Astrocyte (in vitro differentiated cells and primary cell): ENCODE results near the gene ACVRL1. TPM values are rescaled to one million over a fixed set of nuclear protein-coding genes. Genes with fewer than 3 reads are reported as not detected.

Source experiments
- DNase-seq: peaks from one replicate; pipeline ENCODE4 v3.0.0-alpha.2; 2010; ENCODE audit warnings: low read depth
- FAIRE-seq: peaks from 2 replicates; lab custom pipeline; 2011; peaks lifted over from hg19 to GRCh38; lab: Jason Lieb, UNC
- H2AFZ ChIP-seq: 2 replicates; pipeline ENCODE4 v1.6.0; 2012; ENCODE audit warnings: low read depth, low read length, inconsistent platforms
- H3K27ac ChIP-seq: 2 replicates; pipeline ENCODE4 v1.5.1; 2011; ENCODE audit warnings: low read depth, low read length, inconsistent platforms
- H3K27me3 ChIP-seq: 2 replicates; pipeline ENCODE4 v1.6.0; 2011; ENCODE audit warnings: low read length, inconsistent platforms; ENCODE audit not compliant: insufficient read depth
- H3K36me3 ChIP-seq: 2 replicates; pipeline ENCODE4 v1.5.1; 2011; ENCODE audit warnings: low read length, inconsistent platforms; ENCODE audit not compliant: insufficient read depth
- H3K4me1 ChIP-seq: 2 replicates; pipeline ENCODE4 v1.5.1; 2011; ENCODE audit warnings: low read length, inconsistent platforms; ENCODE audit not compliant: insufficient read depth
- H3K4me2 ChIP-seq: 2 replicates; pipeline ENCODE4 v1.6.0; 2012; ENCODE audit warnings: low read length, inconsistent platforms
- H3K4me3 ChIP-seq: 2 replicates; pipeline ENCODE4 v1.5.1; 2011; ENCODE audit warnings: low read depth, mild to moderate bottlenecking, low read length, inconsistent platforms; ENCODE audit not compliant: insufficient read depth
- H3K79me2 ChIP-seq: 2 replicates; pipeline ENCODE4 v1.6.0; 2012; ENCODE audit warnings: mild to moderate bottlenecking, low read length, inconsistent platforms; ENCODE audit not compliant: insufficient read depth
- H3K9ac ChIP-seq: 2 replicates; pipeline ENCODE4 v1.6.0; 2012; ENCODE audit warnings: mild to moderate bottlenecking, low read length, inconsistent platforms
- H3K9me3 ChIP-seq: 2 replicates; pipeline ENCODE4 v1.5.1; 2012; ENCODE audit warnings: low read depth, mild to moderate bottlenecking, low read length, inconsistent platforms; ENCODE audit not compliant: insufficient read depth
- H4K20me1 ChIP-seq: 2 replicates; pipeline ENCODE4 v1.6.0; 2012; ENCODE audit warnings: low read length, inconsistent platforms; ENCODE audit not compliant: insufficient read depth
- H3K27ac Mint-ChIP-seq: one replicate; pipeline ENCODE4 v1.8.0; 2021; ENCODE audit warnings: mild to moderate bottlenecking, mixed read lengths; ENCODE audit not compliant: unreplicated experiment
- H3K27me3 Mint-ChIP-seq: one replicate; pipeline ENCODE4 v1.8.0; 2021; ENCODE audit warnings: low read depth, mixed read lengths; ENCODE audit not compliant: unreplicated experiment
- H3K36me3 Mint-ChIP-seq: one replicate; pipeline ENCODE4 v1.8.0; 2021; ENCODE audit warnings: low read depth, mixed read lengths; ENCODE audit not compliant: unreplicated experiment
- H3K4me1 Mint-ChIP-seq: one replicate; pipeline ENCODE4 v1.8.0; 2021; ENCODE audit warnings: low read depth, mixed read lengths; ENCODE audit not compliant: unreplicated experiment
- H3K4me3 Mint-ChIP-seq: one replicate; pipeline ENCODE4 v1.8.0; 2021; ENCODE audit warnings: mild to moderate bottlenecking, moderate library complexity, mixed read lengths; ENCODE audit not compliant: unreplicated experiment
- H3K9me3 Mint-ChIP-seq: one replicate; pipeline ENCODE4 v1.8.0; 2021; ENCODE audit warnings: mild to moderate bottlenecking, mixed read lengths; ENCODE audit not compliant: unreplicated experiment
- EZH2 ChIP-seq: IDR thresholded peaks from 2 replicates; pipeline ENCODE4 v1.6.1; 2012; ENCODE audit warnings: mild to moderate bottlenecking, low read length, inconsistent platforms; ENCODE audit not compliant: insufficient read depth
- total RNA-seq: library from RNA; stranded (reverse); gene quantifications from 2 replicates; pipeline ENCODE4 v1.2.1, GENCODE V29; 2021
- TF ChIP-seq, protein P1 (sequence below): IDR thresholded peaks from 2 replicates; pipeline ENCODE4 v1.5.1; 2011; ENCODE audit warnings: low read depth, mild to moderate bottlenecking, inconsistent platforms, low read length, moderate library complexity; ENCODE audit not compliant: insufficient read depth

Gene ACVRL1
- total RNA-seq, 1 donor from 2014 or later, result 0.95 TPM

DNA sequence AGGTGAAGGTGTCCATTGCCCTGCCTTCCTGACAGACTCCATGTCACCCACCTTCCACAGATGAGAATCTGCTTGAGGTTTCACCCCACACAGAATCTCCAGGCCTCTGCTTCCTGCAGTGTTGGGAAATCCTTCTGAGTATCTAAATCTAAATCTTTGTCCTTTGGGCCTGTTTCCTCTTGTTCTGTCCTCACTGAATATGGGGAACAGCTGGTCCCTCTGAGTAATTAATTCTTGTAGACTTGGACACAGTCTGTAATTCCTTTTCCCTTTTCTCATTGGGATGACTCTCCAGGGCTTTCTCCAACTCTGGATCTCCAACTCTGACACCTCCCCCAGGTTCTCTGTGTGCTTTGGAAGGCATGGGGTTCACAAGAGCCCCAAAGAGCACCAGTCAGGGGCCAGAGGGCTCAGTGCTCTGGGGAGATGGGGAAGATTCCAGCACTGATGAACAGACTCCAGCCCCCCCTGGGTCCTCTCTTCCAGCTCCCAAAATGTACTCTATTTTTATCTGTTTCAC, 2.3 kb upstream of the ACVRL1 start:
- Histone ChIP-seq H3K9ac (no peak overlapping the region), H3K36me3 (no peaks in the 10 kb centered on the region), H4K20me1 (no peaks in the 10 kb centered on the region), H2AFZ (no peak overlapping the region), H3K79me2 (no peaks in the 10 kb centered on the region), H3K9me3 (no peaks in the 10 kb centered on the region), H3K4me1 (peaks cover 5% of the 10 kb centered on the region), H3K4me3 (no peak overlapping the region), H3K4me2 (no peak overlapping the region), H3K27me3 (no peaks in the 10 kb centered on the region), H3K27ac (no peak overlapping the region)
- no peak overlapping the region for H3K27ac Mint-ChIP-seq
- peaks cover 10% of the 10 kb centered on the region for H3K4me1 Mint-ChIP-seq
- H3K27me3 Mint-ChIP-seq, result peaks cover 26% of the 10 kb centered on the region
- H3K9me3 Mint-ChIP-seq, result peaks cover under 1% of the 10 kb centered on the region
- no peak for DNase-seq
- TF ChIP-seq, protein P1, sequence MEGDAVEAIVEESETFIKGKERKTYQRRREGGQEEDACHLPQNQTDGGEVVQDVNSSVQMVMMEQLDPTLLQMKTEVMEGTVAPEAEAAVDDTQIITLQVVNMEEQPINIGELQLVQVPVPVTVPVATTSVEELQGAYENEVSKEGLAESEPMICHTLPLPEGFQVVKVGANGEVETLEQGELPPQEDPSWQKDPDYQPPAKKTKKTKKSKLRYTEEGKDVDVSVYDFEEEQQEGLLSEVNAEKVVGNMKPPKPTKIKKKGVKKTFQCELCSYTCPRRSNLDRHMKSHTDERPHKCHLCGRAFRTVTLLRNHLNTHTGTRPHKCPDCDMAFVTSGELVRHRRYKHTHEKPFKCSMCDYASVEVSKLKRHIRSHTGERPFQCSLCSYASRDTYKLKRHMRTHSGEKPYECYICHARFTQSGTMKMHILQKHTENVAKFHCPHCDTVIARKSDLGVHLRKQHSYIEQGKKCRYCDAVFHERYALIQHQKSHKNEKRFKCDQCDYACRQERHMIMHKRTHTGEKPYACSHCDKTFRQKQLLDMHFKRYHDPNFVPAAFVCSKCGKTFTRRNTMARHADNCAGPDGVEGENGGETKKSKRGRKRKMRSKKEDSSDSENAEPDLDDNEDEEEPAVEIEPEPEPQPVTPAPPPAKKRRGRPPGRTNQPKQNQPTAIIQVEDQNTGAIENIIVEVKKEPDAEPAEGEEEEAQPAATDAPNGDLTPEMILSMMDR, result no peak
- no peak for TF ChIP-seq EZH2
- H3K36me3 Mint-ChIP-seq, result no peaks in the 10 kb centered on the region
- no peak overlapping the region for H3K4me3 Mint-ChIP-seq
- no peak for FAIRE-seq

DNA sequence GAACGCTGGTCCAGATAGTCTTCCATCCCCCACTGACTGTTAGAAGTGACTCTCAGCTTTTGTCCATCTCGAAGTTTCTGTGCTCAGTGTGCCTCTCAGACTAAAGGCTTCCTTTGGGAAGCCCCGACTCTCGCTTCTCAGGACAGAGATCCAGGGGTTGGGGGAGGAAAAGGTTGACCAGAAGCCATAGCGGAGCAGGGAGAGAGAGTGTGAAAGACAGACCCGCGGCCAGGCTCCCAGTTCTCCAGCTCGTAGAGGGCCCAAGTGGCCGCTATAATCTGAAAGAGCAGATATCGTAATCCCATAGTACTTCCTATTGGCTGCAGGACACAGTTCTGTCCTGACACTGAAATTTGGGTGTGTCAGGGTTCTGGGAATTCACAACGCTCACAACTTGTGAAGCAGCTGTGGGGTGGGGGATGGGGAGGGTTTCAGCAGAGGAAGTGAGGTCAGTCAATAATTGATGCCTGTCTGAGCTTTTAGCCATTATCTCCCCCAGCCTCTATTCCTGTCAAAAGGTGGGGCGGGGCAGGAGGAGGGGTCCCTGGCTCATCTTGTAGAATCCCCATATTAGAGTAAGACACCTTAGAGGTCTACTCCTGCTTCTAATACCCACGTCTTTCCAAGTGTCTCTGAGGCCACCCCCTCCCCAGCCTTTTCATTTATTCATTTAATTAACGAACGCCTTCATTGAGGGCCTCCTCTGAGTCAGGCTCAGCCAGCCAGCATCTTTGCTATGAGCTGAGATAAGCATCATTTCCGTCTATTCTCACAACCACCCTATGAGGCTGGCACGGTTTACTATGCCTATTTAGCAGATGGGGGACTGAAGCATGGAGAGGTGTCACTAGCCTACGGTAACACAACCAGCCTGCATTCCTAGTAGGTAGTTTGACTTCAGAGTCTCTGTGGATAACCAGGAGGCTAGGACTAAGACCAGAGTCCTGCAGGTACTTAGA, 1.6 kb upstream of the ACVRL1 start:
- Mint-ChIP-seq H3K27ac (peak overlapping the region; percentile 30), H3K4me3 (no peak overlapping the region), H3K27me3 (peaks cover 30% of the 10 kb centered on the region), H3K36me3 (no peaks in the 10 kb centered on the region), H3K9me3 (peaks cover 2% of the 10 kb centered on the region), H3K4me1 (peaks cover 12% of the 10 kb centered on the region)
- no peaks in the 10 kb centered on the region for H3K36me3 ChIP-seq
- TF ChIP-seq, protein P1, result no peak
- TF ChIP-seq EZH2, result no peak
- H3K27me3 ChIP-seq, result no peaks in the 10 kb centered on the region
- no peak overlapping the region for H3K9ac ChIP-seq
- peaks cover 5% of the 10 kb centered on the region for H3K4me1 ChIP-seq
- H3K27ac ChIP-seq, result no peak overlapping the region
- no peak overlapping the region for H3K4me2 ChIP-seq
- no peak overlapping the region for H2AFZ ChIP-seq
- no peaks in the 10 kb centered on the region for H3K9me3 ChIP-seq
- FAIRE-seq (no peak), DNase-seq (no peak)
- H3K4me3 ChIP-seq, result no peak overlapping the region
- H4K20me1 ChIP-seq, result no peaks in the 10 kb centered on the region
- H3K79me2 ChIP-seq, result no peaks in the 10 kb centered on the region
